Uterus (tissue), 4 donors: ENCODE results near the gene RBMS3. TPM values are rescaled to one million over a fixed set of nuclear protein-coding genes. Genes with fewer than 3 reads are reported as not detected.
"Not testable (repeated sequence)": the region's sequence is repeated elsewhere in the genome, so short reads cannot be mapped to it uniquely, and the experiment has no call there.

Source experiments
- DNase-seq, 2 donors: peaks; one replicate each; pipeline ENCODE4 v3.0.0-alpha.2; 2019 to 2020
- H3K27ac ChIP-seq, 2 donors: fragments of 200-600 bp; sonication (generic); 1 replicate in 1 of 2; 2 replicates in 1 of 2; pipeline ENCODE4 v1.5.1; 2016 to 2018
- H3K27me3 ChIP-seq, 2 donors: fragments of 200-600 bp; sonication (generic); one replicate each; pipeline ENCODE4 v1.5.1; 2018 to 2019; ENCODE audit warnings: control low read depth in 1 of 2
- H3K36me3 ChIP-seq, 2 donors: fragments of 200-600 bp; sonication (generic); one replicate each; pipeline ENCODE4 v1.5.1; 2019; ENCODE audit warnings: control low read depth in 1 of 2
- H3K4me1 ChIP-seq, 2 donors: fragments of 200-600 bp; sonication (generic); one replicate each; pipeline ENCODE4 v1.5.1; 2018 to 2019; ENCODE audit warnings: control low read depth in 1 of 2
- H3K4me3 ChIP-seq, 2 donors: fragments of 200-600 bp; sonication (generic); 1 replicate in 1 of 2; 2 replicates in 1 of 2; pipeline ENCODE4 v1.5.1; 2018 to 2019; ENCODE audit warnings: mild to moderate bottlenecking in 1 of 2
- H3K9me3 ChIP-seq, 2 donors: fragments of 200-600 bp; sonication (generic); one replicate each; pipeline ENCODE4 v1.5.1; 2019; ENCODE audit warnings: control low read depth in 1 of 2
- CTCF ChIP-seq, 4 experiments: fragments of 200-600 bp in 2 of 4; fragments of 450-650 bp in 2 of 4; sonication (generic) in 2 of 4; IDR thresholded peaks; one replicate each; pipeline ENCODE4 v1.5.1; 2016 to 2019; ENCODE audit warnings: antibody characterized with exemption in 4 of 4, mild to moderate bottlenecking in 2 of 4, moderate library complexity in 1 of 4
- POLR2A ChIP-seq, 2 donors: fragments of 450-650 bp; IDR thresholded peaks; one replicate each; pipeline ENCODE4 v1.6.1; 2016; ENCODE audit warnings: antibody characterized with exemption in 2 of 2, mild to moderate bottlenecking in 1 of 2, moderate library complexity in 1 of 2
- intact Hi-C: fragments of 100-400 bp; cut with DNase I; formaldehyde crosslinking; loops from one replicate; pipeline ENCODE4 v1.15.1; 2023; ENCODE audit warnings: low total_unique reads
- total RNA-seq, 4 donors: library from RNA; depleted of rRNA in 3 of 4; stranded (reverse); fragments of >200 nt in 3 of 4; gene quantifications; one replicate each; pipeline versions ENCODE4 v1.1.0 to v1.2.4, GENCODE V29; 2014 to 2023
- donor health status: DM: yes; HTN: yes; CAD: no.

The RBMS3 gene
- total RNA-seq, 4 donors from 2014 or later: 45.9 to 113 (median 75.4) TPM

DNA sequence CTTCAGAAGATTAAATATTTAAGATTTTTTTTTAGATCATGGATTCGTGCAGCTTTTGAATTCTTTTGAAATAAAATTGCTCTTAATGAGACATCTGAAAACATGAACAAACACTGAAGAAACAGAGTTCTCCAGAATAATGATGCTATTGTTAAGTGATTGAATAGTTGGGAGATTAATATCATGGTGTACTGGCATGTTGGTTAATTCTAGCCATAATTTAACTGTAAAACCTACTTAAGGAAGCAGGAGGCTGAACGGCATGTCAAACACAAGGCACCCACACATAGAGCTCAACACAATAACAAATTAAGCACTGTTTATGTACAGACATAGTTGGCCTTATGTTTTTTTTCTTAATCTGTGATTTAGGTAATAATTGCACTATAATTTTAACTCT is 185.6 kb downstream of the RBMS3 start:
- DNase-seq: no peak
- intact Hi-C loops: no loop called here
- TF ChIP-seq CTCF (IDR thresholded peaks at IDR 0.05) (no peak), POLR2A (IDR thresholded peaks at IDR 0.05) (no peak)
- no peaks in the 10 kb centered on the region for H3K36me3 ChIP-seq
- no peak overlapping the region for H3K27ac ChIP-seq
- no peak overlapping the region for H3K4me3 ChIP-seq
- no peaks in the 10 kb centered on the region for H3K27me3 ChIP-seq
- H3K9me3 ChIP-seq: no peaks in the 10 kb centered on the region
- H3K4me1 ChIP-seq: no peaks in the 10 kb centered on the region

GRCh38 chr3:29468187-29468586 is 187.3 kb downstream of the RBMS3 start:
- H3K27ac ChIP-seq: no peak overlapping the region
- no peak overlapping the region for H3K4me3 ChIP-seq
- no peak for DNase-seq
- no peaks in the 10 kb centered on the region for H3K36me3 ChIP-seq
- H3K4me1 ChIP-seq: no peaks in the 10 kb centered on the region
- no peaks in the 10 kb centered on the region for H3K27me3 ChIP-seq
- no peak for TF ChIP-seq POLR2A (IDR thresholded peaks at IDR 0.05)
- H3K9me3 ChIP-seq: no peaks in the 10 kb centered on the region
- intact Hi-C loops: no loop called here

DNA sequence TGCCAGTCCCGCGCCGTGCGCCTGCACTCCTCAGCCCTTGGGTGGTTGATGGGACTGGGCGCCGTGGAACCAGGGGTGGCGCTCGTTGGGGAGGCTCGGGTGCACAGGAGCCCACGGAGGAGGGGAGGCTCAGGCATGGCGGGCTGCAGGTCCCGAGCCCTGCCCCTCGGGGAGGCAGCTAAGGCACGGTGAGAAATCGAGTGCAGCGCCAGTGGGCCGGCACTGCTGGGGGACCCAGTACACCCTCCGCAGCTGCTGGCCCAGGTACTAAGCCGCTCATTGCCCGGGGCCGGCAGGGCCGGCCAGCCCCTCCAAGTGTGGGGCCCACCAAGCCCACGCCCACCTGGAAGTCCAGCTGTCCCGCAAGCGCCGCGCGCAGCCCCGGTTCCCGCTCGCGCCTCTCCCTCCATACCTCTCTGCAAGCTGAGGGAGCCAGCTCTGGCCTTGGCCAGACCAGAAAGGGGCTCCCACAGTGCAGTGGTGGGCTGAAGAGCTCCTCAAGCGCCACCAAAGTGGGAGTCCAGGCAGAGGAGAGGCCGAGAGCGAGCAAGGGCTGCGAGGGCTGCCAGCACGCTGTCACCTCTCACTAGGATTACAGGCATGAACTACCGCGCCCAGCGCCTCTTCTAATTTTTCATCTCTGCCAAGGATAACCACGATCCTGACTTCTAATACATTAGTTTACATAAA is 192.8 kb downstream of the RBMS3 start:
- H3K9me3 ChIP-seq, DNase-seq, intact Hi-C loops, H3K4me1 ChIP-seq, H3K27ac ChIP-seq, H3K27me3 ChIP-seq, H3K36me3 ChIP-seq, H3K4me3 ChIP-seq: not testable (repeated sequence)

- Histone ChIP-seq H3K9me3 (no peaks in the 10 kb centered on the region), H3K27ac (no peak overlapping the region), H3K36me3 (no peaks in the 10 kb centered on the region), H3K4me1 (no peaks in the 10 kb centered on the region), H3K27me3 (no peaks in the 10 kb centered on the region), H3K4me3 (no peak overlapping the region)
- DNase-seq: no peak
- intact Hi-C loops: no loop called here
- no peak for TF ChIP-seq CTCF (IDR thresholded peaks at IDR 0.05)
- TF ChIP-seq POLR2A (IDR thresholded peaks at IDR 0.05): no peak
Measured at GRCh38 chr3:29475305-29475840, 194.5 kb downstream of the RBMS3 start.

- Histone ChIP-seq H3K9me3 (no peaks in the 10 kb centered on the region), H3K4me3 (no peak overlapping the region), H3K36me3 (no peaks in the 10 kb centered on the region), H3K27ac (no peak overlapping the region), H3K27me3 (no peaks in the 10 kb centered on the region), H3K4me1 (no peaks in the 10 kb centered on the region)
- TF ChIP-seq CTCF (IDR thresholded peaks at IDR 0.05) (no peak), POLR2A (IDR thresholded peaks at IDR 0.05) (no peak)
- intact Hi-C loops: no loop called here
- DNase-seq: no peak
Measured at GRCh38 chr3:29475854-29476253, 195.0 kb downstream of the RBMS3 start.

DNA sequence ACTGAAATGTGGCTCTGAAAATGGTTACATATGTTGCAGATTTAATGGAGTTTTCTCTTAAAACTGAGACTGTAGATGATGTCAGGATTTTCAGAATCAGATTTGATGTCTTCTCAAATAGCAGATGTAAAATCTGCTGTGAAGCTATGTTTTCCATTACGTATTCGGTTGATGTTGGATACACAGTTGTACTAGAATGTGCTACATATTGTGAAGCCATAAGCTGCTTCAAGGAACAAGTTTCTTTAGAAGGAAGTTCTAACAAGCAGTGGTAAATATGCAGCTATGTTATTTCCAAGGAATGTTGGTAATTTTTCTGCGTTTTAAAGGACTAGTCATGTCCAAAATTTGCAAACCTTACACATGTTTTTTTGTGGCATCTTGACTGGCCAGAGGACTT is 197.7 kb downstream of the RBMS3 start:
- H3K27me3 ChIP-seq: no peaks in the 10 kb centered on the region
- no peaks in the 10 kb centered on the region for H3K9me3 ChIP-seq
- TF ChIP-seq POLR2A (IDR thresholded peaks at IDR 0.05) (no peak), CTCF (IDR thresholded peaks at IDR 0.05) (no peak)
- H3K36me3 ChIP-seq: no peaks in the 10 kb centered on the region
- H3K27ac ChIP-seq: no peak overlapping the region
- H3K4me1 ChIP-seq: no peaks in the 10 kb centered on the region
- no peak for DNase-seq
- intact Hi-C loops: no loop called here
- H3K4me3 ChIP-seq: no peak overlapping the region
